Activated CD4-positive, alpha-beta T cell treated with anti-CD3 and anti-CD28 coated beads for 1 hour (primary cell): ENCODE measurements around the gene MYH7.

ENCODE experiments used
- DNase-seq: peaks from one replicate; pipeline ENCODE4 v3.0.0-alpha.2; 2020

Gene MYH7

GRCh38 chr14:23385642-23386265 is 49.7 kb downstream of the MYH7 start:
- no peak for DNase-seq

DNA sequence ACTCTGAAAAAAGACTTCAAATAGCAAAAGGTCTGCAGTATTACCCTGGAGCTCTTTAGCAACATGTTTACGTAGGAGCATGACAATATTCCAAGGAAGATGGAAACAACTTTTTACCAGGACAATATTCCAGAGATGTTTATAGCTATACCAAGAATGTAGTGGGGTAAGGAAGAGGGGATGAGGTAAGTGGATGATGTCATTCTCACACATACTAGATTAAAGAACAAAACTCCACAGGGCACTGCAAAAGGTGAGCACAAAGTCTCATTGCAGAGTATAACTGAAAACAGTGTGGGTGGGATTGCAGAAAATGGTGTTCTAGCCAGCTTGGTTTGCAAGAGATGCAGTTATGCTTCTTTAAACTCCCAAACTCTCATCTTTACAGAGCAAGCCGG is 50.2 kb downstream of the MYH7 start:
- DNase-seq = no peak

DNA sequence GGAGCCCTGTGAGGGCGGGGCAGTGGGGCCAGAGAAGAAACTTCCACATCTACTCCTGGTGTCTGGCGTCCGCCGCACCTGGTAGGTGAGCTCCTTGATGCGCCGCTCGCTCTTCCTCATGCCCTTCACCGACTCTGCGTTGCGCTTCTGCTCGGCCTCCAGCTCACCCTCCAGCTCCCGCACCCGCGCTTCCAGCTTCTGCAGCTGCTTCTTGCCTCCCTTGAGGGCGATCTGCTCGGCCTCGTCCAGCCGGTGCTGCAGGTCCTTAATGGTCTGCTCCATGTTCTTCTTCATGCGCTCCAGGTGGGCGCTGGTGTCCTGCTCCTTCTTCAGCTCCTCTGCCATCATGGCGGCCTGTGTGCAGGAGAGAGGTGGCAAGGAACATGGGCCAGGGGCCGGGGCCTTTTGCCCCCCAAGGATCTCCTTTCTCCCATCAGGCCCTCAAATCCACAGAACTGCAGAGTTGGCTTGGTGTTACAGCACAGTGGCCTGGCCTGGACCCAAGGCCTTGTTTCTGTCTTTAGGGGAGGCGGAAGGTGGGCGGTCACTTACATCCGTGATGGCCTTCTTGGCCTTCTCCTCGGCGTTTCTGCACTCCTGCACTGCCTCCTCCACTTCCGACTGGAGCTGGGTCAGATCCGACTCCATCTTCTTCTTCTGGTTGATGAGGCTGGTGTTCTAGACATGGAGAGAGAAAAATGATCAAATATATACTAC is 50.9 kb downstream of the MYH7 start:
- DNase-seq = no peak

DNA sequence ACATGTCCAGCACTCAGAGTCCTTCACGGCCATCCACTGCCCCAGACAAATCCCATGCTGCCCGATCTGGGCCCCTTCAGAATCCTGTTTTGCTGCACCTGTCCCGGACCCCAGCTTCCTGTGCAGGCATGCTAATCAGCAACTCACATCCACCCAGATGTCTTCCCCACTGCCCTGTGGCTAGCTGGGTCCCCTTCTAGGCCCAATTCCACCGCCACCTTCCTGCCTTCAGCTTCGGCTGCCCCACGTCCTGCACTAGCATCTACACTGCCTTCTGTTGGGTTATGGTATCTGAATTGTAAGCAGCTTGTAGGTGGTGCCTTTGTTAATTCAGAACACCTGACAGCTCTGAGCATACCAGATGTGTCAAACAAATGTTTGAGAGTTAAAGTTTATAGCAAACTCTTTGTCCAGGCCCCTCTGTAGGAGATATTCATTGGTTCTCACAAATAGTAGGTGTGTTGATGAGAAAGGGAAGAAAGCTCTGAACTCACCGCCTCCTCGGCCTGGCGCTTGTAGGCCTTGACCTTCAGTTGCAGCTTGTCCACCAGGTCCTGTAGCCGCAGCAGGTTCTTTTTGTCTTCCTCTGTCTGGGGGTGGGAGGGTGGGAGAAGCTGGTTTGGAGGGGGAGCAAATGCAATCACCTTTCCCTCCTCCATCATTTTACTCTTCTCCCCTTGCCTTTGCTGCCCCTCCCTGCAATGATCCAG is 52.6 kb downstream of the MYH7 start:
- no peak for DNase-seq

- no peak for DNase-seq
Observed at GRCh38 chr14:23382276-23382675, 53.2 kb downstream of the MYH7 start.

GRCh38 chr14:23381871-23382270 is 53.6 kb downstream of the MYH7 start:
- DNase-seq = no peak

DNA sequence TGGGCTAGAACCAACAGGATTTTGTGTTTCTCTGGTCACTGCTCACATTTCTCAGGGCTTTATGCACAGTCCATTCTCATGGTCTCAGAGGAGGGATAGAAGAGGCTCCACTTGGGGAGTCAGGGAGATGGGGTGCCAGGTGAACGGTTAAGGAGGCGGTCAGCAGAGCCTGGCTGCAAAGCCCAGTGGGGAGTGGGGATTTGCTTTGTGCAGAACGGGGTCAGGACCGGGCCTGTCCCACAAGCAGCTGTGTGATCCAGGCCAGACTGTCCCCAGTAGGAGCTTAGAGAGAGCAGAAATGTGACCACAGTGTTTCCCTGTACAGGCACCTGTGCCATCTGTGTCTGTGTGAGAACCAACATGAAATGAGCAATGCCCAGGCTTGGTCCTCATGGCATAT is 54.5 kb downstream of the MYH7 start:
- DNase-seq = no peak

GRCh38 chr14:23380197-23380914 is 55.1 kb downstream of the MYH7 start:
- no peak for DNase-seq

DNA sequence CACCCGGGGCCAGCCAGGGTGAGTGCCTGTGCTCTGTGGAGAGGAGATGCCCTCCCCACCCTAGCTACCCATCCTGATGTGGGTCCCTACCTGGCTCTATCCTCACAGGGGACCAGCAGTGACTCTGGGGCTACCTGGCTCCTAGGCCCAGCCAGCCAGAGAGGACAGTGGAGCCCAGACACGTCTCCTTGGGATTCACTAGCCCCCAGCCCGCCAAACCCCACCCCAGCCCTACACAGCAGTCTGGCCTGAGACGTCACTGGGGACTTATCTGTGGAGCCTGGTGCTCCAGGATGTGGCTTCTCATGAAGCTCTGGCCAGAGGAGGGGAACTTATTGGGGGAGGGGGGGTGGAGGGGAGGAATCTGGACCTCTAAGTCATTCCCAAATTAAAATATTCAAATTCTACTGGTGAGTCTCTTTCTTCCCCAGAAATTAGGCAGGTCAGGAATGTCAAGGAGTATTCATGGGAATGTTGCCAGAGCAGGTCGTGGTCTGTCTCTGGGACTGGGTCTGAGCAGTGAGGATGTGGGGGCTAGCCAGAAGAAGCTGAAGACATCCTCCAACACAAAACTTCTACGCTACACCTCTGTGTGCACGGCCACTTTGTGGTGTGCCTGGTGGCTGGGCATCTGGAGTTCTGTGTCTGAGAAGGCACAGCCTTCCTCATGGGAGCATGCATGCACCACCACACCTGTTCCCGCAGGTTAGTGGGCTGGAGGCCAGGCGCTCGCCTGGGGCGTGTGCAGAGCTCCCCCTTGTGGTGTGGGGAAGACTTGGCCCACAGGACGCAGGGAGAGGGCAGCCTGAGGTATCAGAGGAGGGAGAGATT is 55.9 kb downstream of the MYH7 start:
- peak; percentile 64 for DNase-seq

DNA sequence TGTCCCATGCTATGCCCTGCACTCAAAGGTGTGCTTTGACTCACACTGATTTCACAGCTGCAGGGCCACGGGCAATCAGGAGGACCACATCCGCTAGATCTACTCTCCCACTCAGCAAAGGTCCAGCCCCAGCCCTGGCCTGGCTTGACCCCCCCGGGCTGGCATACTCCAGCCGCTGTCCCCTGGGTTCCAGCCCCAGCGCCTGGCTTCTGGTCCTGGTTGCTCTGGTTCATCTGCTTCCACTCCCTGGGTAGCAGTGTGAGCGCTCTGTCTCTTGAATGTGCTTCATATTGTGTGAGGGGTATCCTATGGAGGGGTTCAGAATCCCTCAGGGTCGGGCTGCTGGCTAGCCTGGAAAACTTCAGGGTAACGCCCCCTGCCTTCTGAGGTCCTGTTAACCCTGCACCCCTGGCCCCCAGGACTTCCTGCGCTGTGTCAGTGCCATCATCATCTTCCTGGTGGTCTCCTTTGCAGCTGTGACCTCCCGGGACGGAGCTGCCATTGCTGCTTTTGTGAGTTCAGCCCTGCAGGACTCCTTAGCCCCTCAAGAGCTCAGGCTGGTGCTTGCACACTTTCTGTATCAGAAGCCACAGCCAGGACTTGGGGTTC is 56.7 kb downstream of the MYH7 start:
- DNase-seq = no peak

DNA sequence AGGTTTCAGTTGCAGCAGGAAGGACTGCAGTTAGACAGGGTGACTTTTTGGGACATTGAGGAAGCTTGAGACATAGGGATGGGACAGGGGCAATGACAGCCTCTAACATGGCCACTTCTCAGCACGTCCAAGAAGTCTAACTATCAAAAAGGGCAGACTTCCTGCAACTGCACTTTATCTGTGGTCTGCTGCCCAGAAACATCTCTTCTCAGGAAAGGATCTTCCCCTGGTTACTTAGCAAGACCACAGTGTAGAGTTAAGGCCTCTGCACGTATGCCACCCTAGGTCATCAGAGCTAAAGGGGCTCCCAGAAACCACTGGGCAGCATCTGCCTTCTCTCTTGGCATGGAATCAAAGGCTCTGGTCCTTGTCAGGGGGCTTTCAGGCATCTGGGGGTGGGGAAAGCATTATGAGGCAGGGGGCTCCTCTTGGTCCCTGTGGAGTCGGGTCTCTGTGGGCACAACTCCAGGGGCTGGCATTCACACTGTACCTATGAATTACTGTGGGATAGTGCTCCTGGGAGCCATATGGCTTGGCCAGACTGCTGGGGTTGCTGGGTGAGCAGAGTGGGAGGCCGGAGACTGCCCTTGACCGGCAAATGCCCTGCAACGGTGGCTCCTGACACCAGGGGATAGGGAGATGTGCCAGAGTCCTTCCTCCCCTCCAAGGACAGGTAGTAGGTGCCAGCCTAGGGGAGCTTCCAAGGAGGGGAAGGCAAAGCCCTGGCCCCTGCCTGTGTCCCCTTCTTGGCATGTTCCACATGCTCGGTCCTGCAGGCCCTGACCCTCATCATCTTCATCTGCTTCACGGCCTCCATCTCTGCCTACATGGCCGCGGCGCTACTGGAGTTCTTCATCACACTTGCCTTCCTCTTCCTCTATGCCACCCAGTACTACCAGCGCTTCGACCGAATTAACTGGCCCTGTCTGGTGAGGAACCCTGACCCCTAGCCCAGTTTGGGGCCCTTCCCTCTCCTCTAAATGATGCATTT is 57.6 kb downstream of the MYH7 start:
- DNase-seq = no peak

DNA sequence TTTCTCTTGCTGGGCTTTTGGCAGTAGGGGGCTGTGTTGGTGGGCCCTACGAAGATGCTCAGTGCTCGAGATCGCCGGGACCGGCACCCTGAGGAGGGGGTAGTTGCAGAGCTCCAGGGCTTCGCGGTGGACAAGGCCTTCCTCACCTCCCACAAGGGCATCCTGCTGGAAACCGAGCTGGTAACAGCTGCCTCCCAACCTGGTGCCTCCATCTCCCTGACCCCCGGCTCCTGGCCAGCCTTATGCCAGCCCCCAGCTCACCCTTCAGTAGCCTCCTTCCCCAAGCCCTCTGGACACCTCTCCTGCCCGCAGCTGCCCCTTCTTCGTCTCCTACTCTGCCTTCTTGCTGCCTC is 58.3 kb downstream of the MYH7 start:
- DNase-seq = no peak

DNA sequence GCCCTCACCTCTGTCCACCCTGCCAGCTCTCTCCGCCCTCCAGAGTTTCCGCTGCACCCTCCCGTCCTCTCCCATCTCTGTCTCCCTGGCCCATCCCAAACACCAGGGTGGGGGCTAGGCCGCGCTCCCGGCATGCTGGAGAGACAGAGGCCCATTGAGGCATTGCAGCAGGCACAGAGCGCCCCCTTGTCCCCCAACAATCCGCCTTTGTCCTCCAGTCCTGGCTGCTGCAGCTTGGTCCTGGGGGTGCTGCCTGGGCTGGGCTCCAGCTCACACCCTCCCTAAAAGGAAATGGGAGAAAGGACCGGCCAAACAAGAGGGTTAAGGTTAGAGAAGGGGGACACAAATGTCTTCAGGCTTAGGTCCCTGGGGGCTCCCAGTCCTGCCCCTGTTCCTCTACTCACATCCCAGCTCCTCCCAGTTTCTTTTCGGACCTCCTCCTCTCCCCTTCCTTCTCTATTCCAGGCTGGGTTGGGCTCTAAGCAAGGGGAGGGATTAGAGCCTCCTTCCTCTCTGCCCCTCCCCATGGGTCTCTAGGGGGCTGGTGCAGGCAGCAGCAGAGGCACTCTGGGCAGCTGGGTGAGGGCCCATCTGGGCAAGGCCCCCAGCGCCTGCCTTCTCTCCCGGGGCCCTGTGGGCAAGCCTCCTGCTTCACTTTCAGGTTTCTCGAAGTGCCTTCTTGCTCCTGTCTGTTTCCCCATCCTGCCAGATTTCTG is 58.8 kb downstream of the MYH7 start, which contains the start of gene CMTM5:
CMTM5 (plus strand) TSS at position 565 of the 716 bp plus-strand sequence. CDS start 206 bp downstream, outside the sequence.
- DNase-seq = no peak

- DNase-seq = no peak
Observed at GRCh38 chr14:23375527-23376251, 59.8 kb downstream of the MYH7 start.

DNA sequence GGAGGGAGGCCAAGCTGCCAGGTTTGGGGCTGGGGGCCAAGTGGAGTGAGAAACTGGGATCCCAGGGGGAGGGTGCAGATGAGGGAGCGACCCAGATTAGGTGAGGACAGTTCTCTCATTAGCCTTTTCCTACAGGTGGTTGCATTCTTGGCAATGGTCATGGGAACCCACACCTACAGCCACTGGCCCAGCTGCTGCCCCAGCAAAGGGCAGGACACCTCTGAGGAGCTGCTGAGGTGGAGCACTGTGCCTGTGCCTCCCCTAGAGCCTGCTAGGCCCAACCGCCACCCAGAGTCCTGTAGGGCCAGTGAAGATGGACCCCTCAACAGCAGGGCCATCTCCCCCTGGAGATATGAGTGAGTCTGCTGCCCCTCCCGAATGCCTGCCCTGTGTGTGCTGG is 62.4 kb downstream of the MYH7 start:
- DNase-seq = no peak

- no peak for DNase-seq
Observed at GRCh38 chr14:23372509-23372908, 63.0 kb downstream of the MYH7 start, which contains the start of gene IL25. TSS of gene IL25 (plus strand) at chr14:23372809.

- no peak for DNase-seq
Observed at GRCh38 chr14:23371865-23372264, 63.6 kb downstream of the MYH7 start.

- DNase-seq = no peak
Observed at GRCh38 chr14:23370221-23370620, 65.2 kb downstream of the MYH7 start.

GRCh38 chr14:23366426-23366921 is 69.0 kb downstream of the MYH7 start:
- no peak for DNase-seq
